PFSK-1 (cell line): Measurements from ENCODE around the gene LELP1.

Experiments
- FOXP2 ChIP-seq: optimal IDR thresholded peaks from 2 replicates; pipeline ENCODE3; 2011; ENCODE audit warnings: borderline replicate concordance, control low read depth, inconsistent platforms; ENCODE audit not compliant: insufficient read depth; ENCODE audit errors: extremely low read length, extremely low read depth
- POLR2AphosphoS5 ChIP-seq: IDR thresholded peaks from 2 replicates; pipeline ENCODE4 v1.6.1; 2012; ENCODE audit warnings: low read depth, mild to moderate bottlenecking, control low read depth, low read length, moderate library complexity
- REST ChIP-seq, 2 experiments: IDR thresholded peaks; 2 replicates each; pipeline versions ENCODE4 v1.6.1 to v1.8.0; 2011 to 2012; ENCODE audit warnings: low read depth in 2 of 2, low read length in 2 of 2, control low read depth in 1 of 2, inconsistent platforms in 1 of 2, mild to moderate bottlenecking in 1 of 2, moderate library complexity in 1 of 2; ENCODE audit not compliant: insufficient read depth in 1 of 2
- SIN3A ChIP-seq: IDR thresholded peaks from 2 replicates; pipeline ENCODE4 v1.6.1; 2012; ENCODE audit warnings: mild to moderate bottlenecking, low read length, moderate library complexity, borderline replicate concordance; ENCODE audit not compliant: insufficient read depth
- TAF1 ChIP-seq: IDR thresholded peaks from 2 replicates; pipeline ENCODE4 v1.6.1; 2012; ENCODE audit warnings: low read length, control low read depth, borderline replicate concordance; ENCODE audit not compliant: insufficient read depth

The LELP1 gene

GRCh38 chr1:153228491-153228890 is 25.3 kb downstream of the LELP1 start:
- TF ChIP-seq POLR2AphosphoS5 (no peak), FOXP2 (no peak), REST (IDR thresholded peaks at IDR 0.05; ENCODE audit: insufficient read depth in 1 of 2, low read depth in 2 of 2, low read length in 2 of 2) (no peak), SIN3A (no peak), TAF1 (no peak)

GRCh38 chr1:153231363-153231762 is 28.1 kb downstream of the LELP1 start:
- TF ChIP-seq FOXP2 (no peak), REST (IDR thresholded peaks at IDR 0.05; ENCODE audit: insufficient read depth in 1 of 2, low read depth in 2 of 2, low read length in 2 of 2) (no peak), POLR2AphosphoS5 (no peak), SIN3A (no peak)

GRCh38 chr1:153231785-153232184 is 28.6 kb downstream of the LELP1 start:
- TF ChIP-seq SIN3A (no peak), POLR2AphosphoS5 (no peak), TAF1 (no peak), FOXP2 (no peak), REST (IDR thresholded peaks at IDR 0.05; ENCODE audit: insufficient read depth in 1 of 2, low read depth in 2 of 2, low read length in 2 of 2) (no peak)

GRCh38 chr1:153232553-153232952 is 29.3 kb downstream of the LELP1 start:
- TF ChIP-seq POLR2AphosphoS5 (no peak), TAF1 (no peak), FOXP2 (no peak), REST (IDR thresholded peaks at IDR 0.05; ENCODE audit: insufficient read depth in 1 of 2, low read depth in 2 of 2, low read length in 2 of 2) (no peak), SIN3A (no peak)

GRCh38 chr1:153233448-153233847 is 30.2 kb downstream of the LELP1 start:
- TF ChIP-seq TAF1: no peak
- TF ChIP-seq REST (IDR thresholded peaks at IDR 0.05; ENCODE audit: insufficient read depth in 1 of 2, low read depth in 2 of 2, low read length in 2 of 2): no peak
- no peak for TF ChIP-seq FOXP2
- no peak for TF ChIP-seq POLR2AphosphoS5
- TF ChIP-seq SIN3A: no peak
